CD4-positive, alpha-beta T cell (primary cell): ENCODE results near the gene PRKG1. TPM values are rescaled to one million over a fixed set of nuclear protein-coding genes. Genes with fewer than 3 reads are reported as not detected.

ENCODE experiments used
- ATAC-seq: fragments of 200-7000 bp; cut with Tn5 transposase; one replicate; pipeline ENCODE4 v1.10.0; 2022; ENCODE audit warnings: mild to moderate bottlenecking; ENCODE audit not compliant: poor library complexity
- CTCF ChIA-PET: fragments of 350-600 bp; sonication (Branson Sonifier 250); formaldehyde crosslinking; loops from one replicate; lab custom pipeline; 2021; ENCODE audit warnings: antibody characterized with exemption, inconsistent platforms; lab: Charles Lee
- POLR2A ChIA-PET: fragments of 350-600 bp; sonication (Branson Sonifier 250); formaldehyde crosslinking; loops from one replicate; lab custom pipeline; 2021; ENCODE audit warnings: antibody characterized with exemption, inconsistent platforms; lab: Charles Lee
- DNase-seq, 14 experiments: peaks; one replicate each; pipeline ENCODE4 v3.0.0-alpha.2; 2013 to 2020; ENCODE audit warnings: mixed read lengths in 2 of 14
- H3K27ac ChIP-seq, 2 donors: one replicate each; pipeline versions ENCODE4 v1.5.1 to v1.7.0; 2013; ENCODE audit warnings: low read length in 2 of 2, low read depth in 1 of 2, mild to moderate bottlenecking in 1 of 2
- H3K27me3 ChIP-seq, 2 experiments: 1 replicate in 1 of 2; 2 replicates in 1 of 2; pipeline versions ENCODE4 v1.6.1 to v1.7.0; 2013; ENCODE audit warnings: low read length in 2 of 2, control low read depth in 1 of 2, mild to moderate bottlenecking in 1 of 2, moderate library complexity in 1 of 2; ENCODE audit not compliant: insufficient read depth in 2 of 2, control insufficient read depth in 1 of 2
- H3K36me3 ChIP-seq: one replicate; pipeline ENCODE4 v1.6.1; 2013; ENCODE audit warnings: low read length, control low read depth; ENCODE audit not compliant: insufficient read depth
- H3K4me1 ChIP-seq: one replicate; pipeline ENCODE4 v1.6.1; 2013; ENCODE audit warnings: low read length, control low read depth; ENCODE audit not compliant: insufficient read depth
- H3K4me3 ChIP-seq: one replicate; pipeline ENCODE4 v1.5.1; 2013; ENCODE audit warnings: mild to moderate bottlenecking, low read length, moderate library complexity
- H3K9me3 ChIP-seq, 2 experiments: 1 replicate in 1 of 2; 2 replicates in 1 of 2; pipeline versions ENCODE4 v1.6.1 to v1.7.0; 2013; ENCODE audit warnings: low read length in 2 of 2, mild to moderate bottlenecking in 2 of 2, control low read depth in 1 of 2, moderate library complexity in 1 of 2; ENCODE audit not compliant: control insufficient read depth in 1 of 2, insufficient read depth in 1 of 2
- H3K27ac Mint-ChIP-seq: one replicate; pipeline ENCODE4 v1.8.0; 2020; ENCODE audit warnings: mixed read lengths
- H3K27me3 Mint-ChIP-seq: one replicate; pipeline ENCODE4 v1.8.0; 2021; ENCODE audit warnings: mixed read lengths
- H3K36me3 Mint-ChIP-seq: one replicate; pipeline ENCODE4 v1.8.0; 2021; ENCODE audit warnings: low read depth, mixed read lengths
- H3K4me1 Mint-ChIP-seq: one replicate; pipeline ENCODE4 v1.8.0; 2021; ENCODE audit warnings: low read depth, mixed read lengths
- H3K4me3 Mint-ChIP-seq: one replicate; pipeline ENCODE4 v1.8.0; 2020; ENCODE audit warnings: mild to moderate bottlenecking, mixed read lengths
- H3K9me3 Mint-ChIP-seq: one replicate; pipeline ENCODE4 v1.8.0; 2020; ENCODE audit warnings: mixed read lengths
- intact Hi-C, 2 experiments: fragments of 100-400 bp; cut with DNase I in 1 of 2; cut with micrococcal nuclease in 1 of 2; formaldehyde crosslinking; loops; one replicate each; pipeline versions ENCODE4 v1.15.1 to v1.9.0; 2023 to 2025; cut with DNase I, micrococcal nuclease
- total RNA-seq, 174 experiments: library from RNA in 2 of 174; stranded (reverse) in 2 of 174; gene quantifications; one replicate each; pipeline ENCODE4 v1.2.3 and lab custom pipeline; 2021 to 2026
- TF ChIP-seq, protein P1 (sequence below): fragments of 200-600 bp; IDR thresholded peaks from one replicate; pipeline ENCODE4 v1.8.0; 2022; ENCODE audit warnings: antibody characterized with exemption, mild to moderate bottlenecking

PRKG1 gene
- total RNA-seq, 2 experiments from 2014 or later, result 0.31 TPM; not detected in 1

DNA sequence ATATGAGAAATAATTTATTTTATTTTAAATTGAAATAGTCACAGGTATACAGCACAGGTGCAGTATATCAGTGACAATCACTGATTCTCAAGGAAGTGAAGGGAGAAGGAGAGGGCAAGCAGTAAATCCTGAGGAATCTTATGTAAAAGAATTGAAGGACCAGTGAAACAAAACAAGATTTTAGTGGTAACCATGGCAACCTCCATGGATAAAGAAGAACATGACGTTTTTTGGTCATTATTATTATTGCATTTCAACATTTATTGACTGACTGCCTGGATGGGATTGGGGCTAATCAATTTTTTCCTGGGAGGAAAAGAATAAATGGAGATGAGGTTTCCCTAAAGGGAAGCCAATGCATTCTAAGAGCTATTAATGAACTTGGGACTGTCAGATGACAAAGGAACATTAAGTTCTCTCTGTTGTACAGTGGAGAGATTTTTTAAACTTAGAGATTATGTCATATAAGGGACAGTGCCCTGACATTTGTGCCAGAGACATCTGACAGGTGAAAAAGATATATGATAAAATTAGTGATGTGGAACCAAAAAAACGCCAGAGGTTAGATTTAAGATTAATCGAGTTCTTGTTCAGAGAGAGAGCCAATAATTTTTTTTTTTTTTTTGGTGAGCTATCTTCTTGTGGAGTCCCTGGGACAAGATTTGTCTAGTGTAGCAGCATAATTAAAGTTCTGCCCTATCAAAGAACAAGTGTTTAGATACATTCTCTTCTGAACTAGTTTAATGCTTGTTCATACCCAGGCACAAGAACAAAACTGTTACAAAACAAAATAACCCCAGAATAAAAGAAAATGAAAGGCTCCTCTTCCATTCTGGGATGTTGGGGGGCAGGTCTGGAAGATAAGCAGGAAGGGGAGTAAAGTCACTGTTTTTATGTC is 345.2 kb downstream of the PRKG1 start:
- TF ChIP-seq, protein P1, sequence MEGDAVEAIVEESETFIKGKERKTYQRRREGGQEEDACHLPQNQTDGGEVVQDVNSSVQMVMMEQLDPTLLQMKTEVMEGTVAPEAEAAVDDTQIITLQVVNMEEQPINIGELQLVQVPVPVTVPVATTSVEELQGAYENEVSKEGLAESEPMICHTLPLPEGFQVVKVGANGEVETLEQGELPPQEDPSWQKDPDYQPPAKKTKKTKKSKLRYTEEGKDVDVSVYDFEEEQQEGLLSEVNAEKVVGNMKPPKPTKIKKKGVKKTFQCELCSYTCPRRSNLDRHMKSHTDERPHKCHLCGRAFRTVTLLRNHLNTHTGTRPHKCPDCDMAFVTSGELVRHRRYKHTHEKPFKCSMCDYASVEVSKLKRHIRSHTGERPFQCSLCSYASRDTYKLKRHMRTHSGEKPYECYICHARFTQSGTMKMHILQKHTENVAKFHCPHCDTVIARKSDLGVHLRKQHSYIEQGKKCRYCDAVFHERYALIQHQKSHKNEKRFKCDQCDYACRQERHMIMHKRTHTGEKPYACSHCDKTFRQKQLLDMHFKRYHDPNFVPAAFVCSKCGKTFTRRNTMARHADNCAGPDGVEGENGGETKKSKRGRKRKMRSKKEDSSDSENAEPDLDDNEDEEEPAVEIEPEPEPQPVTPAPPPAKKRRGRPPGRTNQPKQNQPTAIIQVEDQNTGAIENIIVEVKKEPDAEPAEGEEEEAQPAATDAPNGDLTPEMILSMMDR, result no peak
- H3K27ac ChIP-seq, result no peak overlapping the region
- no peaks in the 10 kb centered on the region for H3K36me3 Mint-ChIP-seq
- H3K4me3 ChIP-seq, result no peak overlapping the region
- no peaks in the 10 kb centered on the region for H3K9me3 ChIP-seq
- DNase-seq (no peak), ATAC-seq (no peak)
- no peaks in the 10 kb centered on the region for H3K4me1 ChIP-seq
- no peaks in the 10 kb centered on the region for H3K4me1 Mint-ChIP-seq
- H3K27ac Mint-ChIP-seq, result no peak overlapping the region
- H3K36me3 ChIP-seq, result no peaks in the 10 kb centered on the region
- CTCF ChIA-PET, result no interaction called here
- no peak overlapping the region for H3K4me3 Mint-ChIP-seq
- no peaks in the 10 kb centered on the region for H3K27me3 ChIP-seq
- H3K9me3 Mint-ChIP-seq, result no peaks in the 10 kb centered on the region
- no peaks in the 10 kb centered on the region for H3K27me3 Mint-ChIP-seq
- POLR2A ChIA-PET, result no interaction called here
- intact Hi-C loops, result no loop called here

DNA sequence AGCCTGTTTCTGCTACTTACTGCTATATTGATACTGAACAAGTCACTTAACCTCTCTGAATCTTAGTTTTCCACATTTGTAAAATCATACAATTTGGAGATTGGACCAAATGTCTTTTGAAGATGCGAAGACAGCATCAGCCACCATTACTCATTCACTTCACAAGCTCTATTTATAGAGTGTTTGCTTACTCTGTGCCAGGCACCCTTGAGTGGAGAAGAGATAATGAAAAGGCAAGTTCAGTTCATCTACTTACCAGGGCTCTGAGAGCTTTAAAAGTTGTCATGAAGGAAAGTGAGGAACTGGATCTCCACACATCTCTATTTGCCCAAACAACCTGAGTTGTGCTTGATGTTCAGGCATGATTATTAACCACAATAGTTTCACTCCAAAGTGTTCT is 347.6 kb downstream of the PRKG1 start:
- no peaks in the 10 kb centered on the region for H3K9me3 ChIP-seq
- Mint-ChIP-seq H3K9me3 (no peaks in the 10 kb centered on the region), H3K27ac (no peak overlapping the region), H3K36me3 (no peaks in the 10 kb centered on the region), H3K4me3 (no peak overlapping the region), H3K27me3 (no peaks in the 10 kb centered on the region), H3K4me1 (no peaks in the 10 kb centered on the region)
- H3K27ac ChIP-seq, result no peak overlapping the region
- ChIA-PET POLR2A (no interaction called here), CTCF (no interaction called here)
- ATAC-seq, result no peak
- TF ChIP-seq, protein P1, result no peak
- H3K4me1 ChIP-seq, result no peaks in the 10 kb centered on the region
- no peaks in the 10 kb centered on the region for H3K27me3 ChIP-seq
- DNase-seq, result no peak
- H3K36me3 ChIP-seq, result no peaks in the 10 kb centered on the region
- no peak overlapping the region for H3K4me3 ChIP-seq
- intact Hi-C loops, result no loop called here

DNA sequence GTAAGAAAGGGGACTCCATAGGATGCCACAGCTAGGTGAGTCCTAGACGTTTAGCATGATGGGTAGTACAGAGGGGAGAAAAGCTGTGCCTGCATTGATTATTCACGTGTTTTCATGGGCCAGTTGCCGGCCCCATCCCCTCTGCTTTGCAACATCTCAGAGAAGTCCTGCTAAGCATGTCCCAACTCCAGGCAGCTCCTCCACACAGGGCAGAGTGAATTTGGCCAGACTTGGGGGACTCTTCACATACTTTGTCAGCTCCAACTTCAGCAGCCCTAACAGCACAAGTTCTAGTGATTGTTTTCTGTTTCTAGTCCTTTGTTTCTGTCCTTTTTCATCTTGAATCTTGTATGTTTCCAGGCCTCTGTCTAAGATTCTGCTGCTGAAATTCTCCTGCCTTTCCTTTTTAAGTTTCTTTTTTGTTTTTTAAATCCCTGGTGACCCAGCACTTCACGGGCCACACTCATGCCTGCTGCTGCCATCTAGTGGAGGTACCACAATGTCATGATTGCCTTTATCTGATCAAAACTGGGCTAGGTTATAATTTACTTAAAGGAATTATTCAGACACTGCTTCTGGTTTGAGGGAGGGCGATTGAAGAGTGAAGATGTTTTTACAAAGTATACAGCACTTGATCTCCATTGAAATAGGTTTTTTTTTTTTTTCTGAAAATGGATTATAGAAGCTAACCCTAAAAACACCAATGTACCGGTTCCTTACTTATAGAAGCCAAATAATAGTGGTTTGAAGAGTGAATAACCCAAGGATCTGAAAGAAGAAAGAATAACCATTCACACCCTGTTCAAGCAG is 348.2 kb downstream of the PRKG1 start:
- no peaks in the 10 kb centered on the region for H3K27me3 Mint-ChIP-seq
- Histone ChIP-seq H3K27me3 (no peaks in the 10 kb centered on the region), H3K27ac (no peak overlapping the region), H3K9me3 (no peaks in the 10 kb centered on the region), H3K4me3 (no peak overlapping the region), H3K4me1 (no peaks in the 10 kb centered on the region), H3K36me3 (no peaks in the 10 kb centered on the region)
- no peaks in the 10 kb centered on the region for H3K9me3 Mint-ChIP-seq
- no peaks in the 10 kb centered on the region for H3K36me3 Mint-ChIP-seq
- DNase-seq (peak in 4 of 14 experiments; percentile 8 to 37 (median 36)), ATAC-seq (no peak)
- H3K4me1 Mint-ChIP-seq, result no peaks in the 10 kb centered on the region
- ChIA-PET CTCF (no interaction called here), POLR2A (no interaction called here)
- intact Hi-C loops, result no loop called here
- H3K4me3 Mint-ChIP-seq, result no peak overlapping the region
- TF ChIP-seq, protein P1, result peak; percentile 33
- H3K27ac Mint-ChIP-seq, result no peak overlapping the region
